BLaER1 (cell line): ENCODE measurements around the gene CAMK2A.

ENCODE experiments used
- H3K27ac ChIP-seq: shearing (Covaris generic); formaldehyde crosslinking; 2 replicates; pipeline ENCODE4 v1.8.1; 2022
- H3K27me3 ChIP-seq: shearing (Covaris generic); formaldehyde crosslinking; 2 replicates; pipeline ENCODE4 v1.8.1; 2022
- H3K36me3 ChIP-seq: shearing (Covaris generic); formaldehyde crosslinking; 2 replicates; pipeline ENCODE4 v1.8.1; 2022
- H3K4me1 ChIP-seq: shearing (Covaris generic); formaldehyde crosslinking; 2 replicates; pipeline ENCODE4 v1.8.1; 2022
- H3K4me2 ChIP-seq: shearing (Covaris generic); formaldehyde crosslinking; 2 replicates; pipeline ENCODE4 v1.8.1; 2022
- H3K4me3 ChIP-seq: shearing (Covaris generic); formaldehyde crosslinking; 2 replicates; pipeline ENCODE4 v1.8.1; 2022
- H3K9ac ChIP-seq: shearing (Covaris generic); formaldehyde crosslinking; 2 replicates; pipeline ENCODE4 v1.8.1; 2022
- H3K9me3 ChIP-seq: shearing (Covaris generic); formaldehyde crosslinking; 2 replicates; pipeline ENCODE4 v1.8.1; 2022
- H4K20me1 ChIP-seq: shearing (Covaris generic); formaldehyde crosslinking; 2 replicates; pipeline ENCODE4 v1.8.1; 2022
- Cebpa-rat ChIP-seq: shearing (Covaris generic); IDR thresholded peaks from 2 replicates; pipeline ENCODE4 v1.8.1; 2022

Gene CAMK2A

GRCh38 chr5:150295172-150295634 is 5.6 kb upstream of the CAMK2A start:
- Histone ChIP-seq H3K4me2 (peak overlapping the region; percentile 84), H3K36me3 (no peaks in the 10 kb centered on the region), H3K9ac (no peak overlapping the region), H3K4me1 (peaks cover 43% of the 10 kb centered on the region), H3K27ac (peak overlapping the region; percentile 1; the same call in 1 of the 2 replicates), H4K20me1 (no peaks in the 10 kb centered on the region), H3K9me3 (no peaks in the 10 kb centered on the region), H3K27me3 (no peaks in the 10 kb centered on the region), H3K4me3 (no peak overlapping the region)
- no peak for TF ChIP-seq Cebpa-rat

DNA sequence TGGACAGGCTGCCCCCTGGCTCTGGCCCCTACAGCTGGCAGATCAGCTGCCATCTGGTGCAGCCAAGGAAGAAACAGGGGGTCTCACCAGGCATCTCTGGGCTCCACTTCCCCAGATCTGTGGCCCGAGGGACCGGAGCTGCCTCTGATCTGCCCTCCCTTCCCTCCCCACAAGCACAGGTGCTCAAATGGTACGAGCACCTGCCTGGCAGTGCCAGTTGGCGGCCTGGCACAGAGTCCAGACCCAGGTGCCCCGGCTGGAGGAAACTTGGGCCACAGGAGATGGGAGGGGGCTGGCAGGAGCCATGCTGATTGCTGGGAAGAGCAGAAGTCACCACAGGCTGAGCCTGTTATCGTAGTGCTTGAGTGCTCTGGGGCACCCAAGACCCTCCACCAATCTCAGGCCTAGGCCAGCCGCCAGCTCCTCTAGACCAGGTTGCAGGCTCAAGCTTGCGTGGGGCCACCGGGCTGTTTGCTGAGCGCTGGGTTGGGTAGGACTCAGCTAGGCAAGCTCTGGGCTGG is 5.0 kb upstream of the CAMK2A start:
- no peak overlapping the region for H3K4me3 ChIP-seq
- no peaks in the 10 kb centered on the region for H3K9me3 ChIP-seq
- TF ChIP-seq Cebpa-rat: no peak
- H3K36me3 ChIP-seq: no peaks in the 10 kb centered on the region
- peaks cover 43% of the 10 kb centered on the region for H3K4me1 ChIP-seq
- peak overlapping the region; percentile 1; the same call in 1 of the 2 replicates for H3K27ac ChIP-seq
- no peaks in the 10 kb centered on the region for H4K20me1 ChIP-seq
- H3K27me3 ChIP-seq: no peaks in the 10 kb centered on the region
- H3K4me2 ChIP-seq: peak overlapping the region; percentile 84
- H3K9ac ChIP-seq: no peak overlapping the region

DNA sequence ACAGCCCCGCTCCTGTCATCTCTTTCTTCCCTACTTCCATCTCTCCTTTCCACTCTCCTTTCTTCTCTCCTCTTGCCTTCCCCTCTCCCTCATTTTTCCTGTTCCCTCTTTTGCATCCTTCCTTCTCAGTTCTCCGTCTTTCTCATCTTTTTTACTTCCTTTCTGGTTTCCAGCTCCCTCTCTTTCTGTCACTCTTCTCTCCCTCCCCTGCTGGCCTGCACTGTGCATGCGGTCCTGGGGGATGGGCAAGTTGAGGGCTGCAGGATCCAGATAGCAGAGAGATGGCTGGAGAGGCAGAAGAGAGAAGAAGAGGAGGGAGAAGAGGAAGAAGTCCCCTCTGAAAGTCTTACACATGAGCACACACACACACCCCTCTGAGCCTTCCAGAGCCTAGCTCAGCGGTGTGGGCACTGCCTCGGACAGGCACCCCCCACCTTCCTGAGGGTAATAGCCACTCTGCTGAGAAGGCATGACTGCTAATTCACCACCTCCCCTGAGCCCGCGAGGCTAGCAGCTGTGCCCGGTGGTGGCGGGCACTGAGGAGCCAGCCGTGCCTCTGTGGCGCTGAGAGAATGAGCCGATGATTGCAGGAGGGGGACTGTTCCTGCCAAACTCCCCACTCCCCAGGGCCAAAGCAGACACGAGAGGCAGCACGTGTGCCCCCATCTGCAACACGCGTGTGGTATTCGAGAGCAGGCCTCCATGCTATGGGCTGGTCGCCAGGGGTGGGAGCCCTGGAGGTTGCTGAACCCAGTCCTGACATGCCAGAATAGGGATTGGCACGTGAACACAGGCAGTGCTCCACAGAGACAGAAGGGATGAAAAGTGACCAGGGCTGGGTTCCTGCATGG is 3.7 kb upstream of the CAMK2A start:
- no peaks in the 10 kb centered on the region for H4K20me1 ChIP-seq
- TF ChIP-seq Cebpa-rat: no peak
- no peaks in the 10 kb centered on the region for H3K36me3 ChIP-seq
- peak overlapping the region; percentile 56 for H3K27ac ChIP-seq
- peaks cover 43% of the 10 kb centered on the region for H3K4me1 ChIP-seq
- H3K9me3 ChIP-seq: no peaks in the 10 kb centered on the region
- H3K9ac ChIP-seq: peak overlapping the region; percentile 17; the same call in 1 of the 2 replicates
- H3K27me3 ChIP-seq: no peaks in the 10 kb centered on the region
- no peak overlapping the region for H3K4me3 ChIP-seq
- peak overlapping the region; percentile 84 for H3K4me2 ChIP-seq

DNA sequence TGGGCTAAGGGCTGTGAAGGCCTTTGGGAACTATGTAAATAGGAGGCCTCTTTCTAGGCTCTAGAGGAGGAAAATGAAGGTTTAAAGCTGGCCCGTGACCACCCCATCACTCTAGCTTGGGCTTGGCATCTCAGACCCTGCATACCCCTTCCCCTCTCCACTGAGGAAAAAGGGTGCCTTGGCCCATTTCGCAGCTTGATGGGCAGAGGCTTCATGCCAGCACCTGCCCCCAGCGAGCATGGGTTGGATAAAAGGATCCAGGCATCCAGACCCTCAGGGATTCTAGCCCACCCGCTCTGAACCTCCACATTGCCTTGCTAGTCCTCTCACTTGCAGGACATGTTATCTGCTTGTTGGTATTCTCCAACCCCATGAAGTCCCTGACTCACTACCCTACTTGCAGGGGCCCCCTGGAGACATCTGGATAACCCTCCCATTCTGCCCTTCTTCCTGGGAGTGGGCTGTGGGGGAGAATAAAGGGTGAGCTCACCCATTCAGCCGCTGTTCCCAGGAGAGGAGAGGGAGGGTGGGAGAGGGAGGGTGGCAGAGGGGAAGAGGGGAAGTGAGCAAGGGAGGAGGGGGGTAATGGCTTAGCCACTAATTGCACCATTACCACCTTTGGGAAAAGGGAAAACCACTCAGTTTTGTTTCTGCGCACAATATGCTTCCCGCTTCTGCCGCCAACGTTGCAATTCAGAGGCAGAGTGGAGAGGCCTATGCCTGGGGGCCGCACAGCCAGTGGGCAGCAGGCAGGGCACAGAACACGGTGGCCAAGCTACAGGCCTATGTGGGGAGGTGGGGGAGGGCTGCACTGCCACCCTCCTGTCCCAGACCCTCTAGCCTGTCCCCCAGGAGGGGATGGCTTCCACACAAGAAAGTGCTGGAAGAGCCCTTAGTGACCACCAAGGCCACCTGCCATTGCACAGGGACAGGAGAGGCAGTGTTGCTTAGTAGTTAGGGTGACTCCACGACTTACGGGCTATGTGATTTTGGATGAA is 2.1 kb upstream of the CAMK2A start:
- H3K4me2 ChIP-seq: peak overlapping the region; percentile 84
- no peak for TF ChIP-seq Cebpa-rat
- H3K27me3 ChIP-seq: no peaks in the 10 kb centered on the region
- H4K20me1 ChIP-seq: no peaks in the 10 kb centered on the region
- no peak overlapping the region for H3K4me3 ChIP-seq
- no peaks in the 10 kb centered on the region for H3K9me3 ChIP-seq
- peaks cover 43% of the 10 kb centered on the region for H3K4me1 ChIP-seq
- H3K36me3 ChIP-seq: no peaks in the 10 kb centered on the region
- no peak overlapping the region for H3K27ac ChIP-seq
- H3K9ac ChIP-seq: no peak overlapping the region

- Histone ChIP-seq H3K4me3 (no peak overlapping the region), H3K36me3 (no peaks in the 10 kb centered on the region), H3K27ac (no peak overlapping the region), H3K27me3 (no peaks in the 10 kb centered on the region), H3K9ac (no peak overlapping the region), H3K9me3 (no peaks in the 10 kb centered on the region), H3K4me2 (no peak overlapping the region), H4K20me1 (no peaks in the 10 kb centered on the region), H3K4me1 (peaks cover 27% of the 10 kb centered on the region)
- no peak for TF ChIP-seq Cebpa-rat
Observed at GRCh38 chr5:150288791-150289190, 782 bp downstream of the CAMK2A start.

GRCh38 chr5:150288361-150288760 is 1.2 kb downstream of the CAMK2A start:
- no peak overlapping the region for H3K9ac ChIP-seq
- no peak for TF ChIP-seq Cebpa-rat

GRCh38 chr5:150286820-150287219 is 2.8 kb downstream of the CAMK2A start:
- H3K9ac ChIP-seq: no peak overlapping the region
- no peaks in the 10 kb centered on the region for H3K9me3 ChIP-seq
- H3K4me3 ChIP-seq: no peak overlapping the region
- H3K27ac ChIP-seq: no peak overlapping the region
- H3K4me1 ChIP-seq: peaks cover 12% of the 10 kb centered on the region
- no peaks in the 10 kb centered on the region for H4K20me1 ChIP-seq
- H3K4me2 ChIP-seq: no peak overlapping the region
- H3K27me3 ChIP-seq: no peaks in the 10 kb centered on the region
- no peaks in the 10 kb centered on the region for H3K36me3 ChIP-seq
- TF ChIP-seq Cebpa-rat: no peak

More at GRCh38 chr5:150288361-150288760, 1.2 kb downstream of the CAMK2A start:
- peaks cover 23% of the 10 kb centered on the region for H3K4me1 ChIP-seq
- no peak overlapping the region for H3K4me3 ChIP-seq
- H3K36me3 ChIP-seq: no peaks in the 10 kb centered on the region
- no peaks in the 10 kb centered on the region for H3K27me3 ChIP-seq
- no peaks in the 10 kb centered on the region for H3K9me3 ChIP-seq
- H4K20me1 ChIP-seq: no peaks in the 10 kb centered on the region
- no peak overlapping the region for H3K27ac ChIP-seq
- no peak overlapping the region for H3K4me2 ChIP-seq

- Histone ChIP-seq H3K4me3 (no peak overlapping the region), H3K4me2 (no peak overlapping the region), H3K27ac (no peak overlapping the region), H4K20me1 (no peaks in the 10 kb centered on the region), H3K9me3 (no peaks in the 10 kb centered on the region), H3K36me3 (no peaks in the 10 kb centered on the region), H3K4me1 (peaks cover 5% of the 10 kb centered on the region; the same call in 1 of the 2 replicates), H3K27me3 (no peaks in the 10 kb centered on the region), H3K9ac (no peak overlapping the region)
- TF ChIP-seq Cebpa-rat: no peak
Observed at GRCh38 chr5:150285114-150285513, 4.5 kb downstream of the CAMK2A start.

GRCh38 chr5:150284311-150284710 is 5.3 kb downstream of the CAMK2A start:
- no peaks in the 10 kb centered on the region for H3K27me3 ChIP-seq
- peaks cover 5% of the 10 kb centered on the region; the same call in 1 of the 2 replicates for H3K4me1 ChIP-seq
- no peaks in the 10 kb centered on the region for H3K9me3 ChIP-seq
- H3K27ac ChIP-seq: no peak overlapping the region
- H3K36me3 ChIP-seq: no peaks in the 10 kb centered on the region
- H4K20me1 ChIP-seq: no peaks in the 10 kb centered on the region
- H3K4me2 ChIP-seq: no peak overlapping the region
- no peak overlapping the region for H3K9ac ChIP-seq
- H3K4me3 ChIP-seq: no peak overlapping the region
- TF ChIP-seq Cebpa-rat: no peak
